LNCAP (cell line): ENCODE measurements around the gene DDHD1.

Experiments used
- TF ChIP-seq, protein P1 (sequence below): fragments of 450-650 bp; IDR thresholded peaks from 2 replicates; pipeline ENCODE4 v1.5.1; 2017; ENCODE audit warnings: mild to moderate bottlenecking

The DDHD1 gene

DNA sequence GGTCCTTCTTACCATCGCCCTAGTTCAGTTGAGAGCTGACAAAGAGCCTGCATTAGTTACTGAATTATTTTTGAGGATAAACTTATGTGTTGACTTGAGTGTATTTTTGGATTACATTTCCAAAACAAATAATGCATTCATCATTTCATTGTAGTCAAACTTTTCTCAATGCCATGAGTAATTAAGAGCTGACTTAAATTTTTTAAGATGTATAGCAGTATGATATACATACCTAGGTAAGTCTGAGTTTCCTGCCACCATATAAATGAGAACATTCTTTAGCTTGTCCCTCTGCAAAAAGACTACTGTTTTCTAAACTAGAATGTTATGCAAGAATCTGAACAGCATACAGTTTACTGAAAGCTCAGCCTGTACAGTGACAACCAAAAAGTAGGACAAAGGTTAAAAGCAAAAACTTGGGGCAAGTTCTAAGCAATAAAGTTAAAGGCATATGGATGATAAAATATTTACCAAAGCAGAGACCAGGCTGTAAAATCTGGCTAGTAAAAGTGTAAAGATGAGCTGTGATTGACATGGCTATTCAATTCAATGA lies 120.2 kb downstream of the DDHD1 start:
- TF ChIP-seq, protein P1, sequence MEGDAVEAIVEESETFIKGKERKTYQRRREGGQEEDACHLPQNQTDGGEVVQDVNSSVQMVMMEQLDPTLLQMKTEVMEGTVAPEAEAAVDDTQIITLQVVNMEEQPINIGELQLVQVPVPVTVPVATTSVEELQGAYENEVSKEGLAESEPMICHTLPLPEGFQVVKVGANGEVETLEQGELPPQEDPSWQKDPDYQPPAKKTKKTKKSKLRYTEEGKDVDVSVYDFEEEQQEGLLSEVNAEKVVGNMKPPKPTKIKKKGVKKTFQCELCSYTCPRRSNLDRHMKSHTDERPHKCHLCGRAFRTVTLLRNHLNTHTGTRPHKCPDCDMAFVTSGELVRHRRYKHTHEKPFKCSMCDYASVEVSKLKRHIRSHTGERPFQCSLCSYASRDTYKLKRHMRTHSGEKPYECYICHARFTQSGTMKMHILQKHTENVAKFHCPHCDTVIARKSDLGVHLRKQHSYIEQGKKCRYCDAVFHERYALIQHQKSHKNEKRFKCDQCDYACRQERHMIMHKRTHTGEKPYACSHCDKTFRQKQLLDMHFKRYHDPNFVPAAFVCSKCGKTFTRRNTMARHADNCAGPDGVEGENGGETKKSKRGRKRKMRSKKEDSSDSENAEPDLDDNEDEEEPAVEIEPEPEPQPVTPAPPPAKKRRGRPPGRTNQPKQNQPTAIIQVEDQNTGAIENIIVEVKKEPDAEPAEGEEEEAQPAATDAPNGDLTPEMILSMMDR, result no peak

DNA sequence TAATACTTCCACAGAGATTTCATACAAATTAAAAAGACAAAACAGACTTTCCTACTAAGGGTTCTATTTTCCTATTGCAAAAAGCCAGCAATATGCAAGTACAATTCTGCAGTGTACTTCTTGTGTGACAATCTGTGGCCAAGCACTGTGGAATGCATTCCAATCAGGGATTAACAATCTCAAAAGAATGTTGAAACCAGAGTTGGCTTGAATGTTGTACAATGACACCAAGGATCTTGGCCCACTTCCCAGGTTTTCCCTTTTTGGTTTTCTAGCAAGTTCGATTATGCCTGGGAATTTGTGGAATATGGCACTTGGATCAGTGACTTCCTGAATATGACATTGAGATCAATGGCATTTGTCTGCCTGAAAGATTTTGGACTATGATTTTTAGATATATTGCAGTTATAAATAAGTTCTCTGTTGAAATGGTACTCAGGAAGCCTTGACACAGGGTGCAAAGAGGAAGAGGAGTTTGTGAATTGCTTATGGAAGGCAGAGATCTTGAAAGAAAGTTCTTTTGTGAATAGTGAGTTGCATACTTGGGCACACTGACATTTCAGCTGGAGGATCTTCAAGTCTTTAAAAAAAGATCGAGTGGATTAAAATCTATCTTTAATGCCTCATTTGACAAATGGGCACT lies 120.8 kb downstream of the DDHD1 start:
- TF ChIP-seq, protein P1, result no peak

DNA sequence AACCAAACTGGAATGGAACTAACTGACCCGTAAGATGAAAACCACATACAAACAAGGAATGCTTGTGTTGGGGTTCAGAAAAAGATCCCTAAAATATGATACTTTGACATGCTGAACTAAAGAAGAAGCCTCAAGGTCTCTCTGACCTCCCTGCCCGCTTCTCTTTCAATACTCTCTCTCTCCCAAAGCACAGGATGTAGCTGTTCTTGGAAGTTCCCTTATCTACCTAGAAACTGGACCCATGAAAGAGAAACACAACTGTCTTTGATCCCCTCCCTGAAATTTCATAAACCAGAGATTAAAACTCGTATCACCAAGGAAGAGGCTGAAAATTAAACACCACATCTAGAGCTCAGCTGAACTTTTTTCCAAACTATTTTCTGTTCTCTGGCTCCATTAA lies 125.6 kb downstream of the DDHD1 start:
- TF ChIP-seq, protein P1, result no peak

DNA sequence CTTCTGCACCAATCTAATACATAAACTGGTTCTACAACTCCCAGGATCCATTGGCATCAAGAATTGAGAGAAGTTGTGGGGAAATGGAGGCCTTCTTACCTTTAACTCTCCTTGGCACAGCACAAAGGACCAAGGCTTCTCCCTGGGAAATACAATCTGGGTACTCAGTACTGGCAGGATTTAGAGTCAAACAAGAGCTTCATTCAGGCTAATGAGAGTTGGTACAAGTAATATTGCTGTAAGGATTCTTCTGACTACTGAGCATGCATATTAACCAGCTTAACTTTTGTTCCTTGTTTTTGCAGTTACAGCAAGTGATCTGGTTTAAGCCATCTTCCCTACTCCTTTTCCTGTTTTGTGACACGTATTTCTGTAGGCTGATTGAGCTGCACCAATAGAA lies 126.1 kb downstream of the DDHD1 start:
- TF ChIP-seq, protein P1, result no peak

DNA sequence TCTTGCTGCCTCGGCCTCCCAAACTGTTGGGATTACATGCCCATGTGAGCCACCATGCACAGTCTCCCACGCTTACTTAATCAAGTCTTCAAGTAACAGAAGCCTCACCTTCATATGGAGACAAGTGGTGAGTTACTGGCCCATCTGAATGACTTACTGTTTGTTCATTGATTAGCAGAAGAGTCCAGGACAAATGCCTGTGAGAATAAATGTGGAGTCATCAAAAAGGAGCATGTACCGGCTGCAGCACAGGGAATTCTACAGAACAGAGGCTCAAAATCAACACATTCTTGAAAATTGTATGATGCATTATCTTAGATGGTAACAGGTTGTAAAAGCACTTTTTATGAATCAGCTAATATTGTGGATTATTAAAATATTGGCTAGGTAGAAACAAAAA lies 129.8 kb downstream of the DDHD1 start:
- TF ChIP-seq, protein P1, result no peak

DNA sequence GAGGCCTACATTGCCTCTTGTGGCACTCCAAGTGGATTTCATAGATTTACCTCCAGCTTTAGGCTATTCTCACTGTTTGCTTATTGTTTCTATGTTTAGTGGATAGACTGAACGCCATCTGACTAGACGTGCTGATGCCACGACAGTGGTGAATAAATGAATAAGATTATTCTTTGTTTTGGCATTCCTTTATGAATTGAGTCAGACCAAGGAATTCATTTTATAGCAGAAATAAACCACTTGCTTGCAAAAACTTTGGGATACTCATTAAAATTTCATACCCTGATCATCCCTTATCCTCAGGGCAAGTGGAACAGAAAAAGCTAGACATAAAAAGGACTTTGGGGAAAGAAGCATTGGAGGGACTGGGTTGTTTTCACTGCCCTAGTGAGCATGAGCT lies 130.5 kb downstream of the DDHD1 start:
- TF ChIP-seq, protein P1, result no peak

DNA sequence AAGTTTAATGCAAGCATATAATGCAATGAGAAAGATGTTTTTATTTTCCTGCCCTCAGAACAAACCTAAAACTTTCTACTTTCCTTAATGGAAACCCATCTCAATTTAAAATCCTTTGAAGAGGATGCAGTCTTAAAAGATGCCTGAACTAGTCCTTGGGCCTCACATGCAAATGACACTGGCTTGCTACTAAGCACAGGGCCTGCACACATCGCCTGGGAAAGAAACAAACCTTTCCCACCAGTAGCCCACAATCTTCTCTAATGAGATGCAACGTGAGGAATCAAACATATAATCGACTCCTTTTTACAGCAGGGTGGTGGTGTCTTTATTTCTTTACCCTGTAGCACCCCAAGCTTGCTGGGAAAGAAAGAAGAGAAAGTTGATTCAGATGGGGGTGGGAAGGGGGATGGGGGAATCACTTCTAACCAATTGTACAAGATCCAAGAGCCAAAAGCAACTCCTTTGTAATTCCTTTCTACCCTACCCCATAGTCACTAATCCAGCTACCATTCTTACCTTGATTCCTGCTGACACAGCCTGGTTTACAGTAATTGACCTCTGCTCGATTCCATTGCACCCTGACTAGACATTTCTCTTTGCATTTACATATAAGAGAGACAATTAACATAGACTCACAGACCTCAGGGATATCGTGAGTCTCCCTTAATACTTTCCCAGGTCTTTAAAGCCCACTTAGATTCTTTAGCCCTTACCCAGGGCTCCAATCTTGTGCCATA lies 132.8 kb downstream of the DDHD1 start:
- TF ChIP-seq, protein P1, result no peak
